SK-N-SH (cell line): ENCODE data around the gene ABCG1. TPM values are rescaled to one million over a fixed set of nuclear protein-coding genes. Genes with fewer than 3 reads are reported as not detected.

Experiments
- CTCF ChIA-PET: fragments of 300-600, 350-600 bp; formaldehyde crosslinking; extraction: SDS; loops from one replicate; lab custom pipeline; 2021; lab: Yijun Ruan, JAX
- POLR2A ChIA-PET: fragments of 350-600 bp; sonication (Branson Sonifier 250); formaldehyde crosslinking; extraction: SDS; loops from one replicate; lab custom pipeline; 2020; ENCODE audit warnings: antibody characterized with exemption, inconsistent platforms; lab: Yijun Ruan, JAX
- DNase-seq: peaks from one replicate; pipeline ENCODE4 v3.0.0; 2012
- H2AFZ ChIP-seq: fragments of 200-600 bp; sonication (generic); 2 replicates; pipeline ENCODE4 v1.8.1; 2016; ENCODE audit warnings: antibody characterized with exemption, mild to moderate bottlenecking, low read depth
- H3F3A ChIP-seq: fragments of 200-600 bp; sonication (generic); replicated peaks from 2 replicates; pipeline ENCODE3; 2016; ENCODE audit warnings: antibody characterized with exemption, mild to moderate bottlenecking; ENCODE audit not compliant: insufficient read depth
- H3K27ac ChIP-seq, 2 experiments: fragments of 200-500 bp in 1 of 2; fragments of 200-600 bp in 1 of 2; sonication (Bioruptor generic) in 1 of 2; sonication (generic), shearing (Covaris generic) in 1 of 2; 2 replicates each; pipeline versions ENCODE4 v1.5.1 to v1.6.1; 2014 to 2016; ENCODE audit warnings: low read depth in 2 of 2, inconsistent platforms in 1 of 2, low read length in 1 of 2, mild to moderate bottlenecking in 1 of 2, mixed read lengths in 1 of 2
- H3K27me3 ChIP-seq: fragments of 200-600 bp; sonication (generic), shearing (Covaris generic); 2 replicates; pipeline ENCODE4 v1.6.1; 2016; ENCODE audit warnings: mixed run types; ENCODE audit not compliant: insufficient read depth
- H3K36me3 ChIP-seq, 2 experiments: fragments of 200-500 bp in 1 of 2; fragments of 200-600 bp in 1 of 2; sonication (Bioruptor generic) in 1 of 2; sonication (generic) in 1 of 2; replicated peaks in 1 of 2; 2 replicates each; pipeline versions ENCODE3 to v1.5.1; 2014 to 2016; ENCODE audit warnings: low read length in 1 of 2, mild to moderate bottlenecking in 1 of 2; ENCODE audit not compliant: insufficient read depth in 2 of 2, control insufficient read depth in 1 of 2
- H3K4me1 ChIP-seq, 2 experiments: fragments of 200-500 bp in 1 of 2; fragments of 200-600 bp in 1 of 2; sonication (Bioruptor generic) in 1 of 2; sonication (generic), shearing (Covaris generic) in 1 of 2; 2 replicates each; pipeline versions ENCODE4 v1.5.1 to v1.6.1; 2014 to 2016; ENCODE audit warnings: low read depth in 1 of 2, low read length in 1 of 2, mixed run types in 1 of 2; ENCODE audit not compliant: insufficient read depth in 2 of 2, control insufficient read depth in 1 of 2
- H3K4me2 ChIP-seq: fragments of 200-600 bp; sonication (generic), shearing (Covaris generic); 2 replicates; pipeline ENCODE4 v1.6.1; 2017; ENCODE audit warnings: mixed run types
- H3K4me3 ChIP-seq, 2 experiments: fragments of 200-500 bp in 1 of 2; fragments of 200-600 bp in 1 of 2; sonication (Bioruptor generic) in 1 of 2; sonication (generic), shearing (Covaris generic) in 1 of 2; 2 replicates each; pipeline versions ENCODE4 v1.5.1 to v1.8.1; 2014 to 2016; ENCODE audit warnings: low read depth in 2 of 2, inconsistent platforms in 1 of 2, low read length in 1 of 2, mild to moderate bottlenecking in 1 of 2, mixed read lengths in 1 of 2, moderate library complexity in 1 of 2
- H3K79me2 ChIP-seq: fragments of 200-600 bp; sonication (generic); 2 replicates; pipeline ENCODE4 v1.8.1; 2017; ENCODE audit warnings: mild to moderate bottlenecking; ENCODE audit not compliant: insufficient read depth
- H3K9ac ChIP-seq: fragments of 200-600 bp; sonication (generic); 2 replicates; pipeline ENCODE4 v1.6.1; 2017; ENCODE audit warnings: mixed run types
- H3K9me2 ChIP-seq: fragments of 200-600 bp; sonication (generic); 2 replicates; pipeline ENCODE4 v1.6.1; 2017; ENCODE audit warnings: mixed run types
- H3K9me3 ChIP-seq: fragments of 200-600 bp; sonication (generic); 2 replicates; pipeline ENCODE4 v1.6.1; 2017; ENCODE audit warnings: mixed run types, mild to moderate bottlenecking, moderate library complexity
- H4K20me1 ChIP-seq: fragments of 200-600 bp; sonication (generic); 2 replicates; pipeline ENCODE4 v1.6.1; 2017; ENCODE audit warnings: mild to moderate bottlenecking, mixed run types; ENCODE audit not compliant: insufficient read depth
- CHD2 ChIP-seq: fragments of 150-350 bp; IDR thresholded peaks from 2 replicates; pipeline ENCODE4 v1.6.1; 2018; ENCODE audit warnings: low read length; ENCODE audit not compliant: partially characterized antibody
- EP300 ChIP-seq, 2 experiments: IDR thresholded peaks; 2 replicates each; pipeline versions ENCODE4 v1.4.0 to v1.6.1; 2012; ENCODE audit warnings: borderline replicate concordance in 1 of 2, low read depth in 1 of 2, low read length in 1 of 2
- GABPA ChIP-seq: IDR thresholded peaks from 2 replicates; pipeline ENCODE4 v1.4.0; 2012; ENCODE audit warnings: low read depth, mild to moderate bottlenecking
- GATA2 ChIP-seq: sonication (generic); formaldehyde crosslinking; IDR thresholded peaks from 2 replicates; pipeline ENCODE4 v1.5.0; 2020; ENCODE audit warnings: mild to moderate bottlenecking, missing genetic modification reagents
- IRF3 ChIP-seq: fragments of 150-350 bp; IDR thresholded peaks from 2 replicates; pipeline ENCODE4 v1.6.1; 2016; ENCODE audit warnings: mild to moderate bottlenecking, low read depth, low read length
- JUND ChIP-seq: IDR thresholded peaks from 2 replicates; pipeline ENCODE4 v1.4.0; 2012
- MAX ChIP-seq: IDR thresholded peaks from 2 replicates; pipeline ENCODE4 v1.4.0; 2012; ENCODE audit warnings: low read depth
- MEF2A ChIP-seq: IDR thresholded peaks from 2 replicates; pipeline ENCODE4 v1.4.0; 2012; ENCODE audit warnings: low read depth, borderline replicate concordance
- MXI1 ChIP-seq: IDR thresholded peaks from 2 replicates; pipeline ENCODE4 v1.6.1; 2012; ENCODE audit warnings: mild to moderate bottlenecking, low read depth, low read length, improper control_type of control experiment
- NRF1 ChIP-seq: IDR thresholded peaks from 2 replicates; pipeline ENCODE4 v1.6.1; 2012; ENCODE audit warnings: low read depth, mild to moderate bottlenecking, low read length
- POLR2AphosphoS5 ChIP-seq: IDR thresholded peaks from 2 replicates; pipeline ENCODE4 v1.6.1; 2012; ENCODE audit warnings: low read depth, low read length
- RAD21 ChIP-seq: IDR thresholded peaks from 2 replicates; pipeline ENCODE4 v1.6.1; 2012; ENCODE audit warnings: mild to moderate bottlenecking, low read length
- REST ChIP-seq: IDR thresholded peaks from 2 replicates; pipeline ENCODE4 v1.6.1; 2012; ENCODE audit warnings: mild to moderate bottlenecking, low read depth, low read length, moderate library complexity
- RFX5 ChIP-seq: IDR thresholded peaks from 2 replicates; pipeline ENCODE4 v1.6.1; 2012; ENCODE audit warnings: mild to moderate bottlenecking, improper control_type of control experiment, low read length
- RXRA ChIP-seq: IDR thresholded peaks from 2 replicates; pipeline ENCODE4 v1.4.0; 2012; ENCODE audit warnings: low read depth, mild to moderate bottlenecking, borderline replicate concordance
- SMC3 ChIP-seq: IDR thresholded peaks from 2 replicates; pipeline ENCODE4 v1.6.1; 2012; ENCODE audit warnings: low read depth, low read length, improper control_type of control experiment
- TEAD4 ChIP-seq: IDR thresholded peaks from 2 replicates; pipeline ENCODE4 v1.4.0; 2012; ENCODE audit warnings: mild to moderate bottlenecking, borderline replicate concordance; ENCODE audit not compliant: insufficient read depth
- YY1 ChIP-seq: IDR thresholded peaks from 2 replicates; pipeline ENCODE4 v1.4.0; 2012; ENCODE audit warnings: low read depth, mild to moderate bottlenecking
- ZBTB33 ChIP-seq: IDR thresholded peaks from 2 replicates; pipeline ENCODE4 v1.4.0; 2012; ENCODE audit warnings: low read depth, borderline replicate concordance
- WGBS: methylation state at CpG from one replicate; pipeline ENCODE4 v1.1.6; 2017; ENCODE audit warnings: low lambda C conversion rate; 5-methylcytosine and 5-hydroxymethylcytosine counted together
- polyA plus RNA-seq, 3 experiments: library from polyadenylated mRNA; depleted of rRNA; stranded (reverse); fragments of >200 nt; gene quantifications; 2 replicates each; pipeline ENCODE4 v1.2.3, GENCODE V29; 2012

ABCG1 gene
- polyA plus RNA-seq, 1 of the 3 experiments (the other 2 are of a cell fraction): 0.07 TPM

- DNase-seq: no peak
- TF ChIP-seq IRF3 (no peak), SMC3 (no peak), GABPA (no peak), TEAD4 (no peak), RAD21 (no peak), REST (no peak), EP300 (IDR thresholded peaks at IDR 0.05; ENCODE audit: borderline replicate concordance in 1 of 2, low read depth in 1 of 2, low read length in 1 of 2) (no peak), CHD2 (no peak), RXRA (no peak), RFX5 (no peak), JUND (no peak), POLR2AphosphoS5 (no peak), ZBTB33 (no peak), NRF1 (no peak), GATA2 (no peak), YY1 (no peak), MAX (no peak), MEF2A (no peak), MXI1 (no peak)
- no peaks in the 10 kb centered on the region for H3K79me2 ChIP-seq
- H3K4me2 ChIP-seq: no peak overlapping the region
- H3K27me3 ChIP-seq: no peaks in the 10 kb centered on the region
- no peak overlapping the region for H3K9ac ChIP-seq
- WGBS: 66% methylated on average over 13 of the region's 13 CpGs
- H3K9me2 ChIP-seq: no peaks in the 10 kb centered on the region
- H3K27ac ChIP-seq: no peak overlapping the region
- CTCF ChIA-PET: interaction anchor here (0.9 to 1.9 kb wide), 5 partner anchors 12 to 145 kb away, joined by 3 to 9 read pairs (median 4); no protein-coding TSS in a partner anchor
- H2AFZ ChIP-seq: no peak overlapping the region
- H3K9me3 ChIP-seq: no peaks in the 10 kb centered on the region
- POLR2A ChIA-PET: interaction anchor here (0.6 kb wide), 1 partner anchor 110 kb away, joined by 3 read pairs; no protein-coding TSS in a partner anchor
- no peaks in the 10 kb centered on the region for H3K4me1 ChIP-seq
- no peaks in the 10 kb centered on the region for H4K20me1 ChIP-seq
- no peak overlapping the region for H3K4me3 ChIP-seq
- H3F3A ChIP-seq: no peaks in the 10 kb centered on the region
- H3K36me3 ChIP-seq: no peaks in the 10 kb centered on the region
Measured at GRCh38 chr21:42285569-42286245, 66.8 kb downstream of the ABCG1 start.
